GM21423 (cell line): ENCODE data around the gene SYNGR3.
A peak's percentile ranks its signal among the peaks of the same experiment; 100 is the strongest.

Experiments
- ATAC-seq: cut with Tn5 transposase; IDR thresholded peaks from one replicate; pipeline ENCODE4 v1.9.1; 2021; ENCODE audit warnings: mild to moderate bottlenecking, moderate library complexity; ENCODE audit not compliant: unreplicated experiment

The SYNGR3 gene

GRCh38 chr16:1976216-1976520 is 13.6 kb upstream of the SYNGR3 start:
- ATAC-seq, result no peak

- no peak for ATAC-seq
These were observed 12.6 kb upstream of the SYNGR3 start for GRCh38 chr16:1976951-1977874.

- ATAC-seq, result no peak
These were observed 11.9 kb upstream of the SYNGR3 start for GRCh38 chr16:1977875-1978268.

- no peak for ATAC-seq
These were observed 11.2 kb upstream of the SYNGR3 start for GRCh38 chr16:1978476-1979120.

GRCh38 chr16:1979271-1980029 is 10.3 kb upstream of the SYNGR3 start:
- no peak for ATAC-seq

GRCh38 chr16:1980030-1980769 is 9.6 kb upstream of the SYNGR3 start:
- no peak for ATAC-seq

GRCh38 chr16:1980770-1981087 is 9.0 kb upstream of the SYNGR3 start:
- no peak for ATAC-seq

- no peak for ATAC-seq
These were observed 8.4 kb upstream of the SYNGR3 start, which contains the start of gene NOXO1 for GRCh38 chr16:1981398-1981836. TSS of gene NOXO1 (minus strand) at chr16:1981469. CDS start at chr16:1981179, 290 bp downstream.

GRCh38 chr16:1982013-1982433 is 7.7 kb upstream of the SYNGR3 start:
- ATAC-seq, result no peak

- no peak for ATAC-seq
These were observed 6.7 kb upstream of the SYNGR3 start for GRCh38 chr16:1982991-1983543.

- ATAC-seq, result peak; percentile 73
These were observed 6.0 kb upstream of the SYNGR3 start, which contains the start of gene GFER for GRCh38 chr16:1983544-1984346. TSS of gene GFER (plus strand) at chr16:1984193. CDS start at chr16:1984219, 26 bp downstream.

- no peak for ATAC-seq
These were observed 5.2 kb upstream of the SYNGR3 start for GRCh38 chr16:1984347-1985225.

- ATAC-seq, result no peak
These were observed 4.2 kb upstream of the SYNGR3 start for GRCh38 chr16:1985466-1986150.

- ATAC-seq, result no peak
These were observed 2.6 kb upstream of the SYNGR3 start for GRCh38 chr16:1987198-1987597.

- no peak for ATAC-seq
These were observed 256 bp downstream of the SYNGR3 start for GRCh38 chr16:1990101-1990350.

GRCh38 chr16:1990351-1991134 is 773 bp downstream of the SYNGR3 start:
- no peak for ATAC-seq

- ATAC-seq, result peak; percentile 37
These were observed 1.4 kb downstream of the SYNGR3 start for GRCh38 chr16:1991135-1991551.

- ATAC-seq, result no peak
These were observed 1.8 kb downstream of the SYNGR3 start for GRCh38 chr16:1991588-1991947.
